Chondrocyte (in vitro differentiated cells): ENCODE results near the gene MRPL10. TPM values are rescaled to one million over a fixed set of nuclear protein-coding genes. Genes with fewer than 3 reads are reported as not detected.
A peak's percentile ranks its signal among the peaks of the same experiment; 100 is the strongest.

Source experiments
- DNase-seq: peaks from one replicate; pipeline ENCODE4 v3.0.0; 2021; ENCODE audit warnings: mixed read lengths, low spot score
- H3K27ac Mint-ChIP-seq: one replicate; pipeline ENCODE4 v1.8.0; 2021; ENCODE audit warnings: mild to moderate bottlenecking, moderate library complexity, mixed read lengths; ENCODE audit not compliant: unreplicated experiment
- H3K27me3 Mint-ChIP-seq: 2 replicates; pipeline ENCODE4 v1.8.0; 2021; ENCODE audit warnings: low read depth, mixed read lengths
- H3K36me3 Mint-ChIP-seq: 2 replicates; pipeline ENCODE4 v1.8.0; 2021; ENCODE audit warnings: low read depth, mixed read lengths
- H3K4me1 Mint-ChIP-seq: 2 replicates; pipeline ENCODE4 v1.8.0; 2021; ENCODE audit warnings: low read depth, mild to moderate bottlenecking, mixed read lengths
- H3K4me3 Mint-ChIP-seq: one replicate; pipeline ENCODE4 v1.8.0; 2021; ENCODE audit warnings: mild to moderate bottlenecking, moderate library complexity, mixed read lengths; ENCODE audit not compliant: unreplicated experiment
- H3K9me3 Mint-ChIP-seq: 2 replicates; pipeline ENCODE4 v1.8.0; 2021; ENCODE audit warnings: low read depth, mixed read lengths
- total RNA-seq: library from RNA; stranded (reverse); gene quantifications from 3 replicates; pipeline ENCODE4 v1.2.1, GENCODE V29; 2021
- TF ChIP-seq, protein P1 (sequence below): fragments of 200-600 bp; sonication (generic); IDR thresholded peaks from 2 replicates; pipeline ENCODE4 v1.5.0; 2021; ENCODE audit warnings: antibody characterized with exemption, mild to moderate bottlenecking, moderate library complexity

Gene MRPL10
- total RNA-seq, 1 donor from 2014 or later = 25.4 TPM

DNA sequence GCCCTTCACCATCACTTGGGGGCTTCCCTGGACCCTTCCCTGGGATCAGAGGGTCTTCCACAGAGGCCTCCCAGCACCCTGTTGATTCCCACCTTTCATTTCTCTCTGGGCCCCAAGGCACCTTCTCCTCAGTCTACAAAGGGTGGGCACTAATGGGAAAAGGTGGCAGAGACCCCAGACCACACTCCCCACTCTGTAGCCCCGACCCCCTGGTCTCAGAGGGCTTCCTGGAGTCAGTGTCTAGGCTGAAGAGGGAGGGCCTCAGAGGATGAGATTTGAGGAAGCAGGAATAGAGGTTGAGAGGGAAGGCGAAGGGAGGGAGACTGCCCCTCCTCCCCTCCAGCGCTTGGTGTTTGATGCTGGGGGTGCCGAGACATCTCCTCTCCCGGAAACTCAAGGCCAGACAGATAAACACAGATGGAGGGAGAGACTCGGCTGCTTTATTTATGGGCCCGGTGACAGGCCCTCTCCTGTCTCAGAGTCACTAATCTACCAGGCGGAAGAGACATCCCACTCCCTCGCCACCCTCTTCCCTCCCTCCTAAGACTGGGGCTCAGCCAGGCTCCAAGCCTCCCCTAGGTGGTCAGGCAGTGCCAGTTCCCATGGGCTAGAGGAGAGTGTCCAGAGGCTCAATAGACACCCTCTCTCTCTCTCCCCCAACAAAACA is 46.2 kb upstream of the MRPL10 start:
- no peak for DNase-seq
- H3K27me3 Mint-ChIP-seq = peaks cover 16% of the 10 kb centered on the region
- no peaks in the 10 kb centered on the region for H3K36me3 Mint-ChIP-seq
- TF ChIP-seq, protein P1, sequence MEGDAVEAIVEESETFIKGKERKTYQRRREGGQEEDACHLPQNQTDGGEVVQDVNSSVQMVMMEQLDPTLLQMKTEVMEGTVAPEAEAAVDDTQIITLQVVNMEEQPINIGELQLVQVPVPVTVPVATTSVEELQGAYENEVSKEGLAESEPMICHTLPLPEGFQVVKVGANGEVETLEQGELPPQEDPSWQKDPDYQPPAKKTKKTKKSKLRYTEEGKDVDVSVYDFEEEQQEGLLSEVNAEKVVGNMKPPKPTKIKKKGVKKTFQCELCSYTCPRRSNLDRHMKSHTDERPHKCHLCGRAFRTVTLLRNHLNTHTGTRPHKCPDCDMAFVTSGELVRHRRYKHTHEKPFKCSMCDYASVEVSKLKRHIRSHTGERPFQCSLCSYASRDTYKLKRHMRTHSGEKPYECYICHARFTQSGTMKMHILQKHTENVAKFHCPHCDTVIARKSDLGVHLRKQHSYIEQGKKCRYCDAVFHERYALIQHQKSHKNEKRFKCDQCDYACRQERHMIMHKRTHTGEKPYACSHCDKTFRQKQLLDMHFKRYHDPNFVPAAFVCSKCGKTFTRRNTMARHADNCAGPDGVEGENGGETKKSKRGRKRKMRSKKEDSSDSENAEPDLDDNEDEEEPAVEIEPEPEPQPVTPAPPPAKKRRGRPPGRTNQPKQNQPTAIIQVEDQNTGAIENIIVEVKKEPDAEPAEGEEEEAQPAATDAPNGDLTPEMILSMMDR = no peak
- peaks cover 24% of the 10 kb centered on the region for H3K4me1 Mint-ChIP-seq
- H3K9me3 Mint-ChIP-seq = no peaks in the 10 kb centered on the region
- no peak overlapping the region for H3K4me3 Mint-ChIP-seq
- H3K27ac Mint-ChIP-seq = peak overlapping the region; percentile 38

DNA sequence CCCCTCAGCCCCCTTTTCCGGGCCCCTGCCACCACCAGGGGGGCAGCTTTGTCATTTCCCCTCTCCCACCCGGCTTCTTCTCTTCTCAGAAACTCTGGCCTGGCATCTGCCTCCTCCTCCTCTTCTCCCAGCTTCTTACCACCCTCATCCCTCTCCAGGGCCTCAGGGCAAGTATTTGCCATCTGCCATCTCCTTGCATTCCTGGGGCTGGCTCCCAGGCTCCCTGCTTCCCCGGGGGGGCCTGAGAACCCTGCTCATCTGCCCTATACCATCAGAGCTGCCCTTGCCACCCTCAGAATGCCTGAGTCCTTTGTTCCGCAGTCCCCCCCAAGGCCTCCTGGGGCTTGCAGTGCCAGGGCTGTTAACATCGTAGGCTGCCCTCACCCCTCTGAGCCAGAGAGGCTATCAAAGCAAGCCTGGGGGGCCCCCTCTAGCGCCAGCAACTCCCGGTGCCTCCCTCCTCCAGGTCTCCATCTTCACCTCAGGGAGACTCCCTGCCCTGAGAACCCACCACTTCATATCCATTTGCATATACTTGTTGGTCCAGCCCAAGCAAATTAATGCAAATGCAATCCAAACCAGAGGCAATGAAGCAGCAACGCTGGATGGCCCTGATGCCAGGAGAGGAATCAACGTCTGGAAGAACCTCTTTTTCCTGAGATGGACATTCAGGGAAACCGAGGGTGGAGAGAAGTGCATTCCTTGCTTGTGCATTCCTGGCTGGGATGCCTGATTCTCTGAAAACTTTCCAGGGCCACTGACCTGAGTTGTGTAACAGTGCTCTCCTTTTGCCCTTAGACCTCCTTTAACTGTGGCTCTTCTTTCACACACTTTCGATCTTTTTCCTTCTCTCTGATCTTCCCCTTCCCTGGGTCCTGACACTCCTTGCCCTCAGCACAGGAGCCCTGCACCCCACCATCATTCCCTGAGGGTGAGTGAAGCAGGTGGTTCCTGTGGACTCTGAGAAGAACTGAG is 44.0 kb upstream of the MRPL10 start:
- H3K4me1 Mint-ChIP-seq = peaks cover 24% of the 10 kb centered on the region

DNA sequence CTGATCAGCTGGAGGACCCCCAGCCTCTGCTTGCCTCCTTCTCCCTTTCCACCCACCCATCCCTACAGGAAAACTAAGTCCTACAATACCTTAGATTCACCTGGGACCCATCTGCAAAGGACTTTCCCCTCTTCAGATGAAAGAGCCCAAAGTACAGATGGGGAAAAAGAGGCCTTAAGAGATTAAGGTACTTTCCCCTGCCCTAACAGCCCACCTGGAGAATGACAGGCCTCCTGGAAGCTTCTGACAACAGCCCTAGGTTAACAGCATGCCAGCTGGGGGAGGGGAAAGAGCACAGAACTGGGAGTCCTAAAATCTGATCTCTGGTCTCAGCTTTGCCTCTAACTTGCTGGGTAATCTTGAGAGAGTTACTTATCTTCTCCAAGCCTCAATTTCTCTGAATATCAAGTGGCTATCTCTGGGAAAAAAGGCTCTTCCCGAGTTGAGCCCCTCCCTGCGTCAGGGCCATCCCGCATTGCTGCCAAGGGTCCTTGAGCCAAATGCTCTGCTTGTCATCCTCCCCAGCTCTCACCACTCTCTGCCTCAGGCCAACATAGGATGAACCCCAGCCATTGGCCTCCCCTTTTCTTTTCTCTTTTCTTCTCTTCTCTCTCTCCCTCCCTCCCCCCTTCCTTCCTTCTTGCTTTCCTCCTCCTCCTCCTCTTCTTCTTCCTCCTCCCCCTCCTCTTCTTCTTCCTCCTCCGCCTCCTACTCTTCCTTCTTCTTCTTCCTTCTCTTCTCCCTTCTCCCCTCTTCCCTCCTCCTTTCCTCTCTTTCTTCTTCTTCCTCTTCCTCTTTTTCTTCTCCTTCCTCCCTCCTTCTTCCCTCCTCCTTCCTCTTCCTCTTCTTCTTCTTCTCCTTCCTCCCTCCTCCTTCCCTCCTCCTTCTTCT is 42.1 kb upstream of the MRPL10 start:
- DNase-seq = peak; percentile 20
- Mint-ChIP-seq H3K27ac (no peak overlapping the region), H3K9me3 (no peaks in the 10 kb centered on the region), H3K4me3 (no peak overlapping the region), H3K27me3 (peaks cover 31% of the 10 kb centered on the region), H3K36me3 (peaks cover 1% of the 10 kb centered on the region), H3K4me1 (peaks cover 19% of the 10 kb centered on the region)
- TF ChIP-seq, protein P1 = no peak

More for the DNA sequence above, 44.0 kb upstream of the MRPL10 start:
- TF ChIP-seq, protein P1 = no peak
- no peak for DNase-seq
- Mint-ChIP-seq H3K4me3 (no peak overlapping the region), H3K27me3 (peaks cover 29% of the 10 kb centered on the region), H3K36me3 (peaks cover 1% of the 10 kb centered on the region), H3K27ac (peak overlapping the region; percentile 22), H3K9me3 (no peaks in the 10 kb centered on the region)

GRCh38 chr17:47872651-47873161 is 41.4 kb upstream of the MRPL10 start:
- H3K9me3 Mint-ChIP-seq = no peaks in the 10 kb centered on the region
- H3K27ac Mint-ChIP-seq = no peak overlapping the region
- H3K27me3 Mint-ChIP-seq = peaks cover 34% of the 10 kb centered on the region
- no peak overlapping the region for H3K4me3 Mint-ChIP-seq
- TF ChIP-seq, protein P1 = no peak
- H3K36me3 Mint-ChIP-seq = peaks cover 1% of the 10 kb centered on the region
- DNase-seq = no peak
- peaks cover 19% of the 10 kb centered on the region for H3K4me1 Mint-ChIP-seq
